OCI-M2 (cell line): ENCODE results near the gene STKLD1.
A peak's percentile ranks its signal among the peaks of the same experiment; 100 is the strongest.
"Not testable (repeated sequence)": the region's sequence is repeated elsewhere in the genome, so short reads cannot be mapped to it uniquely, and the experiment has no call there.

ENCODE experiments used
- DNase-seq: peaks from one replicate; lab custom pipeline; 2025; ENCODE audit not compliant: unreplicated experiment; lab: John Stamatoyannopoulos, UW

Gene STKLD1

DNA sequence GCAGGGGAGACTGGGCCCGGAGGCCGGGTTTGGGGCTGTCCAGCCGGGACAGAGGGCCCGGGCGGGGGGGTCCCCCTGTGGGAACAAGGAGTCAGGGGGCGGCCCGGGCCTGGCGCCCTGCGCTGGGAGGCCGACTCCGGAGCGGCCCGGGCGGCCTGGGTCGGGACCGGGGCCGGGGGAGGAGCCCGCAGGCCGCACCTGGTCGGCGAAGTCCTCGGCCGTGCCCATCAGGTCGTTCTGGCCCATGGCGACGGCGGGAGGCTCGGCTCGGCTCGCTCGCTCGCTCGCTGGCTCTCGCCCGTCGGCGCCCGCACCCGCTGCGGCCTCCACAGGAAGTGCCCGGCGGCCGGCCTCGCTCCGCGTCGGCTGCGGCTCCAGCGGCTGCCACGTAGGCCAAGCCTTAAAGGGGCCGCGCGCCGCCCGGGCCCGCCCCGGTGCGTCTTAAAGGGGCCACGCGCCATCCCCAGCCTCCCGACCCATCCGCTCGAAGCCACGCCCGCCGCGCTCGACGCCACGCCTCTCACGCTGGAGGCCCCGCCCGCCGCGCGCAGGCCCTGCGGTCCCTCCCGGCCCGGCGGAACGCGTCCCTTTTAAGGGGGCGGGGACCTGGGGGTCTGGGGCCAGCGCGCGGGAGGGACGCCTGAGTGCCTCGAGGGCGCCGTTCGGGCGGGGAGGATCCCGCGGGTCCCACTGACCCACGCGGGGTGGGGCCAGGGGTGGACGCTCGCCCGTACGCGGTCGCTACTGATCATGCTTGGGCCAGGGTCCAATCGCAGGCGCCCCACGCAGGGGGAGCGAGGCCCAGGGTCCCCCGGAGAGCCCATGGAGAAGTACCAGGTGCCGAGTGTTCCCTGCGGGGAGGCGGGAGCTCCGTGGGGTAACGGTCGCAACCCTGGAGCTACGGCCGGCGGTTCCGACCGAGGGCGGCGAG, at the start of gene STKLD1, which contains the start of gene SURF4:
STKLD1 (plus strand) TSS at position 643 of the 931 bp plus-strand sequence; CDS start at position 751, 108 bp downstream.
SURF4 (minus strand) TSS at position 337 of the 931 bp plus-strand sequence; CDS start at position 246, 91 bp downstream.
- peak; percentile 54 for DNase-seq

DNA sequence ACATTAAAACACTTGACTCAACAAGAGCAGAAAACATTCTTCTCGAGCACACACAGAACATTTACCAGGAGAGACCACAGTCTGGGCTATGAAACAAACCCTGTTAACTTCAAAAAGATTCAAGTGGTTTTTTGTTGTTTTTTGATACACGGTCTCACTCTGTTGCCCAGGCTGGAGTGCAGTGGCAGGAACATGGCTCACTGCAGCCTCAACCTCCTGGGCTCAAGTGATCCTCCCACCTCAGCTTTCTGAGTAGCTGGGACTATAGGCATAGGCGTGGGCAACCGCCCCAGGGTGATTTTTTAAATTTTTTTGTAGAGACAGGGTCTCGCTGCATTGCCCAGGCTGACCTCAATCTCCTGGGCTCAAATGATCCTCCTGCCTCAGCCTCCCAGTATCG, 49.1 kb upstream of the STKLD1 start:
- DNase-seq: not testable (repeated sequence)

DNA sequence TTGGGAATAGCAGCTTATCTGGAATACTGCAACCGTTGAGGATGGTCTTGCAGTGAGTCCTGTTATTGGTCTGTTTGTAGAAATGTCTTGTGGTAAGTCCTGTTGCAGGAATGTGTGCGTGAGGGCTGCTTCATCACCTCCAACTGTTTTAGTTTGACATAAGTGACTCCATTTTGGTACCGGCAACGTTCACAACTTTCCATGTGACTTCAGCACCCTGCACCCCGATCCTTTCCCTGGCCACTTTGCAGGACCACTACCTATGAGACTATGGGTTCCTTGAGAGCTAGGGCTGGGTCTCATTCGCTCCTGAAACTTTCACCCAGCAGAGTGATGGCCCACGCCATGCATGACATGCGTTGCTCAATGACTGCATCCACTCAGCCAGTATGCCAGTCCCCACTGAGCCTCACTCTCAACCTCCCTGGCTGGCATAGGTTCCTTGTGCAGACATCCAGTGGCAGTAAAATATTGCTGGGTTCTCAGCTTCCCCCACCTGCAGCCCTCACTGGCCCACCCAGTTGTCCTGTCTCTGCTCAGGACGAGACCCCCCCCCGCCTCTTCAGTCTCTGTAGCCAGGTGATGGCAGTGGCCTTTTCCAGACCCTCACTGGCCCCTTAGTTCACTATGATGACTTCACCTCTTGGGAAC, 48.2 kb upstream of the STKLD1 start:
- no peak for DNase-seq

DNA sequence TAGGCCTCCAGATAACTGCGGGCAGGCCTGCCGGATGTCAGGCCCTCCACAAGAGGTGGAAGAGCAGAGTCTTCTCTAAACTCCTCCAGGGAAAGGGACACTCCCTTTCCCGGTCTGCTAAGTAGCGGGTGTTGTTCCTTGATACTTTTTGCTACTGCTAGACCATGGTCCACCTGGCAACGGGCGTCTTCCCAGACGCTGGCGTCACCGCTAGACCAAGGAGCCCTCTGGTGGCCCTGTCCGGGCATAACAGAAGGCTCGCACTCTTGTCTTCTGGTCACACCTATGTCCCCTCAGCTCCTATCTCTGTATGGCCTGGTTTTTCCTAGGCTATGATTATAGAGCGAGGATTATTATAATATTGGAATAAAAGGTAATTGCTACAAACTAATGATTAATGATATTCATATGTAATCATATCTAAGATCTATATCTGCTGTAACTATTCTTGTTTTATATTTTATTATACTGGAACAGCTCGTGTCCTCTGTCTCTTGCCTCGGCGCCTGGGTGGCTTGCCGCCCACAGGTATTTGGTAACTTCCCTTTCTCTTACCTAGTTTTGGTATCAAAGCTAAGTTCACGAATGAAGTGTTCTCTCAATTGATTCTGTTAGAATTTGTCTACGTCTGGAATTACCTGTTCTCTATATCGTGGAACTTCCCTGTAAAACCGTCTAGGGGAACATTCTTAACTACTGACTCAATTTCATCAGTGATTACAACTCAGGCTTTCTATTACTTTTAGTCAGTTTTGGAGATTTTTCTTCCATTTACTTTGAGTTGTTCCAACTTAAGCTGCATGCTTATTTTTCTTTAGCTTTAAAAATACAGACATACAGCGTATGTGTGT, 46.6 kb upstream of the STKLD1 start:
- peak; percentile 12 for DNase-seq

DNA sequence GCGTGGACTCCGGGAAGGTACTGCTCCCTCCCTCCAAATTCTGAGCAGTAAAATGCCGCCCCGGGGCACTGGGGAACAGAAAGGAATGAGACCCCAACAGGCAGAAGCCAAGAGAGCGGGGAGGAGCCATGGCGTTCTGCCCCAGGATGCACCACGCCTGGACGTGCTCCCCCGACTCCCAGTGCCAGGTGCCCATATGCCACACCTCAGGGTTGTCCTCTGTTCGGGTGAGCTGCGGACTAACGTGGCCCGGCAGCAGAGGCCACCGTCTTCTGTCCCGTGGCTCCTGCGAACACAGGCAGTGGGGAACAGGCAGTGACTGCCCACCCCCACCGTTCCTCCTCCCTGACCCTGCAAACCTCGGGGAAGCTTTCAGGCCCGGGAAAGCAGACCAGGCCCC, 44.9 kb upstream of the STKLD1 start:
- no peak for DNase-seq

DNA sequence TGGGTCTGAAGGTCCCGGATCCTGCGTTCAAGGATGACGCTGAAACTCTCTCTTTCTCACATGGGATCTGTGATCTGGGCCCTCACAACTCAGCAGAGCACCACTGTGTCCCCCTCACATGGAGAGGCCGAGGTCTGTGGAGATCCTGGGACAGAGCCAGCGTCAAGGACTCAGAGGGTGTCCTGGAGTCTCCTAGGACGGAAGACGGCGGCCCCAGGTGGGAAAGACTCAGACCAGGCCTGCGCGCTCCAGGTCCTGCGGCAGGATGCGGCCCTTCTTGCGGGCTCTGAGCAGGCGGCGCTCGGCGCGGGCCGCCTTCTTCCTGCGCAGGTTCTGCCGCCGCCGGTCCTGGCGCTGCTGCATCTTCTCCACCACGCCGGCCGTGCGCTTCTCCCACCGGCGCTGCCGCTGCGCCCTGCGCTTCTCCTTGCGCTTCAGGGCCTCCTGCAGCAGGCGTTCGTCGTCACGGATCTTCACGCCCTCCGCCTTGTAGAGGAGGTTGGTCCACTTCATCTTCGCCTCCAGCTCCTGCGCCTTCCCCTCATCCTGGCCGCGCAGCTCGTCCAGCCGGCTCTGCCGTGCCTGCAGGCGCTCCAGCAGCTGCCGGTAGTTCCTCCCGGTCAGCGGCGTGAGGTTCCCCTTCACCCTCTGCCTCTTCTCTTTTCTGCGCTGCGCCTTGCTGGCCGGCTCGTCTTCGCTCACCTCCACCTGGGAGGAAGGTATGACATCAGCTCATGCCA, 44.4 kb upstream of the STKLD1 start:
- DNase-seq: no peak

DNA sequence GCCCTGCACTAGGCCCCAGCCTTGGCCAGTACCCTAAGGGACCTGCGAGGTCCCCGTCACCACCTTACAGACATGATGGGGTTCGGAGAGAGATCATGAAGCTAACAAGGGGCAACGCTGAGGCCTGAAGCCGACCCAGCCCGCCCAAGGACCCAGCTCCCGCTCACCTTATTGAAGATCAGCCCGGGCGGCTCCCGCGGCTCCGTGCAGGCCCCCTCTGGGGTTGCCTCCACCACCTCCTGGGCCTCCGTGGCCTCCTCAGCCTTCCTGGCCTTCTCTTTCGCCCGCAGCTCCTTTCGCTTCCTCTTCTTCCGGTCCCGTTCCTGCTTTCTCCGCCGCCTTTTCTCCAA, 43.8 kb upstream of the STKLD1 start:
- DNase-seq: no peak

DNA sequence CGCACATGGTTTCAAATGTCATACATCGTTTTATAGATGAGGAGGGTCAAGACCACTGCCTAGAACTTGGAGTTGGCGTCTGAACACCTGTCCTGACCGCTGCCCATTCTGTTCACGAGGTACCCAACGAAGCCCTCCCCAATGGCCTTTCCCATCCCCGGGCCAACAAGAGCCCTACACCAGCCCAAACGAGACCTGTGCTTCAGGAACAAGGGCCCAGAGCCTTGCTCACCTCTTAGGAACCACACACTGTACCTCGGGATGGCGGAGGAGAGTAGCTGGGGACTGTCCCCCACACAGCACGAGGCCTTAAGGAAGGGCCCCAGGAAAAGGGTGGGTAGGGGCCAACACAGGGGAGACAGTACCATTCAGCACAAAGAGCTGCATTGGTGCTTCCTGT, 43.2 kb upstream of the STKLD1 start:
- DNase-seq: no peak

DNA sequence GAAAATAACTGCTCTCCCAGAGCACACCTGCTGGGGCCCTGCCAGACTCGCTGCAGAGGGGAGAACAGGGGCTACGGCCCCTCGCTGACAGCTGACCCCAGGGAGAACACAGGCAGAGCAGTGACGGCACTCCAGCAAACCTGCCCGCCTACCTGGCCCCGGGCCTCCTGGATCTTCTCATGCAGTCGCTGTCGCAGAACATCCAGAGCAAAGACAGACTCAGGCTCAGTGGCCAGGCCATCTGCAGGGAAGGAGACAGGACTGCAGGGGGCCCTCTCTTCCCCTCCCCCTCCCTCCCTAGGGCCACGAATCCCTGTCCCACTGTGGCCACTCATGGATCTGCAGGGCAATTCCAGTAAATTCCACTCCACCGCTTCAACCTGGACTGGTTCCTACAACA, 42.6 kb upstream of the STKLD1 start:
- DNase-seq: no peak

DNA sequence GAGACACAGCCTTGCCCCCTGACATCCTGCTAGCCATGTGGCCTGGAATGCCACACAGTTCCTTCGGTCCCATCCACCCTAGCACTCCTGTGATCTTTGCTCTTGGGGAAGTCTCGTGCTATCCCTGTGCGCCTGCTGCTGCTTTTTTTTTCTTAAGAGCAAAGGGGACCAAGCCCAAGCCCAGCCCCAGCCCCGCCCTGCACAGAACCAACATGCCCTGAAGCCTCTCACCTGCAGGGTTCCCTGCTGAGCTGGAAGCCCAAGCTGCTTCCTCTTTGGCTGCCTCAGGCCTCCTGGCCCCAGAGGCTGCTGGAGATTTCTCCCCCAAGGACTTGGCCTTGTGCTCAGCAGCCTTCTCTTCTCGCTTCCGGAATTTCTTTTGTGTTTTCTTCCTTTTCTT, 42.0 kb upstream of the STKLD1 start:
- DNase-seq: no peak

DNA sequence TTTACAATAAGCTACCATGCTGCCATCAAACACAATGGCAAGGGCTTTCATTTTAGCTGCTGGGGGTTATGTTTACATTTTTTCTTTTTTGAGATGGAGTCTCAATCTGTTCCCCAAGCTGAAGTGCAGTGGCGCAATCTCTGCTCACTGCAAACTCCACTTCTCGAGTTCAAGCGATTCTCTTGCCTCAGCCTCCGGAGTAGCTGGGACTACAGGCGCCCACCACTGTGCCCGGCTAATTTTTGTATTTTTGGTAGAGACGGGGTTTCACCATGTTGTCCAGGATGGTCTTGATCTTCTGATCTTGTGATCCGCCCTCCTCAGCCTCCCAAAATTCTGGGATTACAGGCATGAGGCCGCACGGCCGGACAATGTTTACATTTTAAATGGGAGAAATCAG, 41.3 kb upstream of the STKLD1 start:
- DNase-seq: not testable (repeated sequence)

DNA sequence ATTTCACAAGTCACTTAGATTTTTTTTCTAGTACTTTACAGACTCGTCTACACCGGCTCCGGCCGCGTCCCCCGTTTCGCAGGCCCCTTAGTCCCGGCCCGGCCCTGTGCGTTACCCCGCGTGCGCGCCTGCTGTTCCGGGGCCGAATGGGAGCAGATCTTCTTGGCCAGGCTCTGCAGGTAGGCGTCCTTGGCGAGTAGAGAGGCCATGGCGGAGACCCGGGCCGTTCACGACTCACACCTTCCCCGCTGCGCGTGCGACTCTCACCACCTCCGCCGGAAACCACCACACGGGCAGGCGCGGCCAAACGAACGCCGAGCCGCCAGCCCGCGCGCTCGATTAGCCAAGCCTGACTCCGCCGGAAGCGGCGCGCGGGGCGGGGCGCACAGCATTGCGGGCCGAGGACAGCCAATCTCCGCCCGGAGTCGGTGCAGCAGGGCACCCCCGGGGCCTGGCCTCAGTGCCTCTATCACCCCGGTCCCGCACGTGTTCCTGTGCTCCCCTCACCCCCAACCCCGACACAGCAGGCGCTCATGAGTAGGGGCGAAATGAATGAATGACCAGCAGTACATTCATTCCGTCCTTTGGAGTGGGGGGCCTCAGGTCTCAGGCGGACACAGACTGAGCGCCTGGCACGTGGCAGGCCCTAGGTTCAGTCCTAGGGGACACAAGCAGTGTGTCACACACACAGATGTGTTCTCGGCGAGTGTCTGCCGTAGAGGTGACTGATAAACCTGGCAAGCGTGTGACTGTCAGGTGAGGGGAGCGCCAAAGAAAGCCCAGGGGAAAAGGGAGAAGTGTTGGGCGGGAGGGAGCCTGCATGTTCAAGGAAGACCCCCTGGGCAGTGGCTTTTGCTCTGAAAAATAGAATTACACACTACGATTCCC, 40.0 kb upstream of the STKLD1 start, which contains the start of gene SURF6:
SURF6 (minus strand) TSS at position 265 of the 888 bp plus-strand sequence; CDS start at position 209, 56 bp downstream.
- peak; percentile 43 for DNase-seq

DNA sequence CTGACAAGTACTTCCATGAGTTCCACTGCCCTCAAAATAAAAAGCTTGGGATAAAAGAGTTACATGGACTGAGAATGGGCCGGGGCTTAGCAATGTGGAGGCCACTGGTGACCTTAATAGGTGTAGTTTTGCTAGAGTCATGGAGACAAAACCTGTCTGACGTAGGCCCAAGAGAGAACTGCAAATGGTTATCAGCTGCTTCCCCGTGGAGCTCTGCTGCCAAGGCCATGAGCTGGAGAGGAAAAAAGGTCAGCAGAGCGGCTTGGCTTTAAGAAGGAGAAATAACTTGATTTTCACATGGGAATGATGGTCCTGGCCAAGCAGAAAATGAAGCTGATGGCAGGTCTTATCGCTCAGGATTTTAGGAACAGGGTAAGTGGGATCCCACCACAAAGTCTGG, 36.5 kb upstream of the STKLD1 start:
- DNase-seq: no peak

DNA sequence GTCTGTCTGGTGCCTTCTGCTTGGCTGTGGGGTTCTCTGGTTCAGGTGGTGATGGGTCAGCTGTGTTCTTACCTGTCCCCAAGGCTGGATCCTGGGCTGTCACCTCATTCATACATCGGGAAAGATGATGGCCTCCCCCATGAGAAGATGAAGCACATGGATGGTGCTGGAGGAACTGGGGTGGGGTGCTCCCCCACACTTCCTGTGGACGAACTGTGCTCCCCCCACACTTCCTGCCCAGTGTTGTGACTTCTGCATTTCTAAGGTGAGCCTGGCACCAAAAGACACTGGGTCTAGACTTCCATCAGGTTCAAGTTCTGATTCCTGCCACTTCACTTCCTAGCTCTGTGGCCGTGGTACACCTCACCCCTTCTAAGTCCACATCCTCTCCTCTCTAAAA, 35.9 kb upstream of the STKLD1 start:
- no peak for DNase-seq

DNA sequence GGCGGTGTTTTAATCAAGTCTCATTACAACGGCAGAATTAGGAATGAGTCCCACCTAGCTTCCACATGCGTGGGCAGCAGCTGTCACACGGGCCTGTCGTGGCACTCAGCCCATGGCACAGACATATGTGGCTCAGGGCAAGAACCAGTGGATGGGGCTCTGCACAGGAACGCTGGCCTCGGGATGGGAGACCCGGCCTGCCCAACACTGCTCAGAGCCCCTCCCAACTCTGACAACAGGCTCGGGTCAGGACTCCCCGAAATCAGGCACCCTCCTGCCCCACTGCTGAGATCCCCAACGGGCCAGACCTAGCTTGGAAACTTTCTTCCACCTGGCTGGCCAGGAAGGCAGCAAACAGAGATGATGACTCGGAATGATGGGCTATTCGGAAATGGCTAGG, 35.2 kb upstream of the STKLD1 start:
- DNase-seq: no peak

DNA sequence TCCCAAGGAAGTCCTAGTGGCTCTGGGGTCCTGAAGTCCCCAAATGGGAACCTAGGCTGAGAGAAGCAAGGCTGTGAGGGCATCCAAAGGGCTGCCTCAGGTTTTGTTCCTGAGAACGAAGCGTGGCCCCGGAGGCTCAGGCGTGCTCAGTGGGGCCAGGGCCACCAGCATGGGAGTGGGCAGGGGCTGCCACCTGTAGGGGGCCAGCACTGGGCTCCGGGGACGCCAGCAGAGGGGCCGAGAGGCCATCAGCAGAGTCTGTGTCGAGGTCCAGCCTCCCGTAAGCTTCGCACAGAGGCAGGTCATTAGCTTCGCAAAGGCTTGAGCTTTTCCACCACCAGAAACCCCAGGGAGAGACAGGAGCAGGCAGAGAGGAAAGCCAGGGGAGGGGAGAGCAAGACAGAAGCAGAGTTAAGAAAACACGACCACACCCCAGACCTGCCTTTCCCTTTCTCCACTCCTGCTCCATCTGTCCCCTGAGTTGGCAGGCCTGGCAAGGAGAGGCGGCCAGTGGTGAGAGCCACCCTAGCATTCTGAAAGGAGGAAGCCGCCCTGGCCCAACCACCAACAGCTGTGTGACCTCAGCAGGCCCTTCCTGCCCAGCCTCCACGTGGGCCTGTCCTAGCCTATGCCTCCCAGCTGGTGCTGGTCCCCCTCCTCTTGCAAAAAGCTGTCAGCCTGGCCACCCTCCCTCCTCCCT, 34.6 kb upstream of the STKLD1 start:
- no peak for DNase-seq

DNA sequence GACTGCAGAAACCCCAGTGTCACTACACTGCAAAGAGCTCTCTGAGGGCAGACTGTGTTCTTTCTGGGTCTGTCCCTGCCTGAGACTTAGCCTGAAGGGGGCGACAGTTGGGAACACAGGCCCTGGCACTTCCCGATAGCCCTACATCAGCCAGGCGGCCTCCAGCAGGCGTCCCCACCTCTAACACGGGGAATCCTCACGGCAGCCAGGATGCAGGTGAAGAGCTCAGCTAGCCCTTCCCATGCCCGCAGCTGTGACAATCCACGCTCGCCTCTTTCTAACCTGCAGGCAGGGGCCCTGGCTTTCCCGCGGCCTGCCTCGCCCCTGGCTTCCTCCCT, 34.1 kb upstream of the STKLD1 start:
- DNase-seq: no peak

DNA sequence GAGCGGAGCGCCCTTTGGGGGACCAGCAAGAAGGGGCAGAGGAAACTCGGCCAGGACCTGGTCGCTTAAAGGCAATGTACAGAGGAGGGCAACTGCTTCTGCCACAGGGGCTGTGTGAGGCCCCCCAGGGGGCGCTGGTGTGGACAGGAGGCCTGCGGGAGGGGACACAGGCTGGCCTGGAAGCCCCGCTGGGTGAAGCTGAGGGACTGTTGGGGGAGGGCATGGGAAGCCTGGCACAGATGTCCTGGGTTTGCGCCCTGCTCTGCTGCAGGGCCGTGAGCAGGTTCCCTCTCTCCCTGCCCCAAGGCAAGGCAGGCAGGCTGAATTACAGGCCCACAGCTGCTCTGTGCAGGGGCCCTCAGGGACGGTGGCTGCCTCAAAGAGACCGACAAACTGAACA, 33.6 kb upstream of the STKLD1 start:
- no peak for DNase-seq

DNA sequence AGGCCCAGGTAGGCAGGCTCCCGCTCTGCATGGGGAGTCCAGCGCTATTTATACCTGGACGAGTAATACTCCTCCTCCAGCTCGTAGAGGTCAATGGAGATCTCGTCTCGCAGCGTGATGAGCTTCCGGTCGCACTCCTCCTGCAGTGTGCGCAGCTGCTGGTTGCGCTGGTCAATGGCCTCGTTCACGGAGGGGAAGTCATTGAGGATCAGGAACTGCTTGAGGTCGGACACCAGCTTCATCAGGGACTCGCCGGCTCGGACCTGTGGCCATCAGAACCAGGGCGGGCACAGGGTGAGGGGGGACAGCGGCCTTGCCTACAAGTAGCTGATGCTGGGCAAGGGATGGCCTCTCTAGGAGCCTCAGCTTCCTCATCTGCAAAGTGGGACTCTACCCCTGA, 32.1 kb upstream of the STKLD1 start:
- DNase-seq: no peak
